Suppressor macrophage treated with lipopolysaccharide for 4 hours (primary cell): ENCODE data around the gene RAD51D.

ENCODE experiments used
- DNase-seq: peaks from one replicate; pipeline ENCODE4 v3.0.0-alpha.2; 2020

The RAD51D gene

DNA sequence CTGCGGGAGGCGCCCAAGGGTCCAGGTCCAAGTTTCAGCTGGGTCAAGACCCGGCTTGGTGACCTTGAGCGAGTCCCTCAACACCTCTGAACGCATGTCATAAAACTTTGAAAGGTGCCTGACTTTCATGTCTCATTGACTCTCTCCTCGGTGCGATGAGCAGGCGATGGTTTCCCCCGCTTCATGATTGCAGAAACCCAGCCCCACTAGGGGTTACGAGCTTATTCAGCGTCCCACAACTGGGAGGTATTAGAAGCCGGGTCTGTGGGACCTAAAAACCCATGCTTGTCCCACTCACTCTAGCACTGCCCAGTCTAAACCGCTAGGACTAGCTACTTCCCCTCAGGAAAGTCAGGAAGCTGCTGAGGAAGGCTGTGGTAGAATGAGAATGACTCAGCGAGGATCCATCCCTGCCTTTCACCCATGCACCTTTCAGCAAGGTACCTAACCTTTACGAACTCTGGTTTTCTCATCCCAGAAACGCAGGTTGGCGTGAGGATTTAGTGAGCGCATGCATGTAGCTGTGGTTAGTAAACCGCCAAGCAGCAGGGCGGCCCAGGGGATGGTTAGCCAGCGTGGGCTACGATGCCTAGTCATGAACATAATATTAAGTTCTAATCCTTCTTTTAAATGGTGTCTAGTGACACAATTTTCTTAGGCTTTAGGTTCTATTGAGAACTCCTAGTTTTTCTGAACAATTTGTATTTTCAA is 29.9 kb downstream of the RAD51D start:
- DNase-seq = peak; percentile 59

GRCh38 chr17:35088881-35089585 is 30.6 kb downstream of the RAD51D start:
- peak; percentile 95 for DNase-seq

DNA sequence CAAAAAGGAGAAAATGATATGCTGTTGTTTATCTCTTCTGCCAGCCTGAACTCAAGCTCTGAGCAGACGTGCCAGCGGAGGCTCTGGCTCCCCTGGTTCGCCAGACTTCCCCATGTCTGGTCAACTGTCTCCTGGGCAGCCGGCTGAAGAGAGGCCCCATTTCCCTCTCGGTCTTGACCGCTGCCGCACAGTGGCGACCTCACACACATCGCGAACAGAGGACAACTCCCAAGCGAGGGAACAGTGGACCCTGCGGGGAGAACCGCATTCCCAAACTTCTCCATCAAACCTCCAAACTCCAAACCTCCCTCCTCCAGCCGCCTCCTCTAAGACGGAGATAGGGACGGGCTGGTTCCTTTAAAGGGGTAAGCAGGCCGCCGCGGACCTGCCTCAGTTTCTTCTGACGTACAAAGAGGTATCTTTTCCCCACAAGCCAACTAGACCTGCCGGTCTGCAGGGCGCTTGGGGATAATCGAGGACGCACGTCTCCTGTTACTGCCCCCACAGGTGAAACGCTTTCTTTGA is 31.2 kb downstream of the RAD51D start:
- DNase-seq = peak; percentile 59

- peak; percentile 50 for DNase-seq
Observed at GRCh38 chr17:35087731-35088355, 31.8 kb downstream of the RAD51D start.

DNA sequence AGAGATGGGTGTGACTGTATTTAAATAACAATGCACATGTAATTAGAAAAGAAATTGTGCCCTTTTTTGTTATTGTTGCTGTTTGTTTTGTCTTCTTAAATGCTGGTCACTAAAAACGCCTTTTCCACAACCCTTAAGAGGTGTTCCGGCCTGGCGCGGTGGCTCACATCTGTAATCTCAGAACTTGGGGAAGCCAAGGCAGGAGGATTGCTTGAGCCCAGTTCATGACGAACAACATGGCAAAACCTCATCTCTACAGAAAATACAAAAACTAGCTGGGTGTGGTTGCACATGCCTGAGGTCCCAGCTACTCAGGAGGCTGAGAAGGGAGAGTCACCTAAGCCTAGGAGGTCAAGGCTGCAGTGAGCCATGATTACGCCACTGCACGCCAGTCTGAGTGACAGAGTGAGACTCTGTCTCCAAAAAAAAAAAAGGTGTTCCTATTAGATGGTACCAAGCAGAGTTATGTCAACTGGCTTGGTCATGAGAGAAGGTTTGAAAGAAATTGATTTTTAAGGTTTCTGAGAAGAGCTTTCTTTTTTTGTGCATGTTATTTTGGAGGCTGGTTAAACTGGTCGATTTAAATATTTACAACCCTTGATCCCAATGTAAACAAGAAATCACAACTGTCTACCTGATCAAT is 32.6 kb downstream of the RAD51D start:
- no peak for DNase-seq

DNA sequence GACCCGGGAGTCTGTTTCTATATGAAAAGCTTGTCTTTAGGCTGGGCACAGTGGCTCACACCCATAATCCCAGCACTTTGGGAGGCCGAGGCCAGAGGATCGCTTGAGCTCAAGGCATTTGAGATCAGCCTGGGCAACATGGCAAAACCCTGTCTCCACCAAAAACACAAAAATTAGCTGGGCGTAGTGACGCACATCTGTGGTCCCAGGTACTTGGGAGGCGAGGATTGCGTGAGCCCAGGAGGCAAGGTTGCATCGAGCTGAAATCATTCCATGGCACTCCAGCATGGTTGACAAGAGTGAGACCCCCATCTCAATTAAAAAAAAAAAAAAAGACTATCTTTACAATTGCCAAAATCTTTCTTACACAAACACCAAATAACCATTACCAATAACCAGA is 33.5 kb downstream of the RAD51D start:
- DNase-seq = no peak

DNA sequence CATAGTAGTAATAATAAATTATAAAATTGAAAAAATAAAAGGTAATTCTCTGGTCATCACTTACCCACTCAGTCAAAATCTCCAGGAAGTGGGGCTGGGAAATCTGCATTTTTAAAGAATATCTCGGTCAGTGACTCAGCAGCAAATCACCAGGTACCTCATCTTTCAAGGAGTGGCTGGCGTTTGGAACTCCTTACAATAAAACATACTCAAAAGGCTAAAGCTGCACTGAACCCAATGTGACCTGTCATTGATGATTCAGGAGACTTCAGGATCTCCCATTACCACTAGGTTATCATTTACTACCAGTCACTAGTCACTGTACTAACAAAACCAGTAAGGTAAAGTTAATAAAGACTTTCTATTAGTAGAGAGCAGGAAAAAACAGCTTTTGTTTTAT is 34.7 kb downstream of the RAD51D start:
- DNase-seq = no peak

DNA sequence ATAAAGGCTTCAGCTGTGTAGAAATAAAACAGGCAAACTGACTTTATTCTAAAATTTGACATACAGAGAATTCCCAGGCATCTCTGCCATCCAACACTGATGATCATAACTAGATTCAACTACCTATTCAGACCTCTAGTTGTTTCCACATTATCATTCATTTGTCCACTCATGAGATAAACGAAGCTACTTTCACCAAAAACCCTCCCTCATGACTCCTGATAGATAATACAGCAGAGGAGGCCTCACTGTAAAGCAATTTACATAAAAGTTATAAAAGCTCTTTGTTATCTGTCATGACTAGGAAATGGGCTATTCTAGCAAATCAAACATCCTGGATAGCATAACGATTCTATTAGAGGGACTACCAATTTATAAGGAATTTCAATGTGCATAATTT is 36.6 kb downstream of the RAD51D start:
- DNase-seq = no peak

GRCh38 chr17:35082073-35082657 is 37.5 kb downstream of the RAD51D start:
- DNase-seq = no peak

DNA sequence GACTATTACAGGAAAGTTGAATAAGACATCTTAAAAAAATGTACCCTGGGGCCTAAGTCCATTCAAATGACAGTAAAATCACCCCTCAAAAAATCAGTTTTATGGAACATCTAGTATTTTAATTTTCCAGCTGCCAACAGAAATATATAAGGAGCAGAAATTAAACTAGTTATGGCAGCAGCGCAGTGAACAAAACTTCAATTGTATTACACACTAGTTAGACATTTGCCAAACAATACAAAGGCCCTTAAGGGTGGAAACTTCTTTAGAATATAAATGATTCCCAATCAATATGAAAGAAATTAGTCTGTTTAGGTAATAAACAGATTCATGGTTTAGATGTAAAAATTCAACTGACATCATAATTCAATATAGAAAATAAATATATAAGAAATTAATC is 38.0 kb downstream of the RAD51D start:
- DNase-seq = no peak

DNA sequence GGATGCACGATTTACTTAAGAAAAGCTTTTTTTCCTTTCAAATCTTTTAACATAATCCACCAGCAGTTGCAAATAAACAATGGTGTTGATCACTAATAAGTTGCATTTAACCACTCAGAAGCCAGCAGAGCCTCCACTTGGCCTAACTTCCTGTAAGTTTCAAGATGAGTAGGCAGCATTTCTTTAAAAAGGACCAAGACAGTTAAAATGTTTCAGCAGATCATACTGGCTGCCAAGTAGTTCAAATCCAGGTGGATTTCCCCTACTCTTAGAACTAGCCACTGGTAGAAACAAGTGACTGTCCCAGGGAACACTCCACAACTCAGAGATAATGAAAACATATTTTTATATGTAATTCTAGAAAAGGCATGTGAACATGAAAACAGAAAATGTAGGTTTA is 39.1 kb downstream of the RAD51D start:
- DNase-seq = peak; percentile 43

DNA sequence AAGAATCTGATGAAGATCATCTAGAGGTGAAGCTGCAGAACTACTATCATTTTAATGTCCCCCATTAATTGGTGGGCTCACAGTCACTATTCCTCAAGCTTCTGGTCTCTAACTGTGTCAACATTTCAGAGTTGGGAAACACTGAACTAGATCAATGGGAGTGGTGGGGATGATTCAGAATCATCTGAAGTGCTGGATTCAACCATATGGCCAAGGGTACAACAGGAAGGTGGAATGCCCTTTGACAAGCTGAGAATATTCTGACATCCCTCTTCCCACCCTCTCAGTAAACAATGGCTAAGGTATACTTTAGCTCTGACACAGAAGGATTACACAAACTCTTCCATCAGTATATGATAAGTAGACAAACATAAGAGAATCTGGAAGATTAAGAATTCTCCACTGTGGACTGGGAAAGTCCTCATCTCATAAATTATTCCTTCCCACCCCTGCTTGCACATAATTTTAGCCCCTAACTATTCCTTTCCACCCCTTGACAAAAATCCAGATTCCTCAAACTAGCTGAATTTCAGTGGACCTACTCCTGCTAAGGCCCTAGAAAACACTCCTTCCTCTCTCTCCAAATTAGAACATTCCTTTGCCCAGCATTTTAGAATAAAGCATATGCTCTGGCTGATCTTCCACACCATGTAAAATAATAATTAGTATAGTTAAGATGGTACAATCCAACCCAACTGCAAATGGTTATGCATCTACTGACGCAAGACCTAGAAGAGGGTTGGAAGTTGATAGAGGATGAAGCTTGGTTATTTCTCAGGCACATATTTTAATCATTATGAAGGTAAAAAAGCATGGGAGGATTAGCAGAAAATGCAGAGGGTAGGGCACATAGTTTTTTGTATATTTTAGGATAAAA is 39.9 kb downstream of the RAD51D start:
- DNase-seq = peak; percentile 65

GRCh38 chr17:35076874-35077273 is 42.8 kb downstream of the RAD51D start:
- no peak for DNase-seq

DNA sequence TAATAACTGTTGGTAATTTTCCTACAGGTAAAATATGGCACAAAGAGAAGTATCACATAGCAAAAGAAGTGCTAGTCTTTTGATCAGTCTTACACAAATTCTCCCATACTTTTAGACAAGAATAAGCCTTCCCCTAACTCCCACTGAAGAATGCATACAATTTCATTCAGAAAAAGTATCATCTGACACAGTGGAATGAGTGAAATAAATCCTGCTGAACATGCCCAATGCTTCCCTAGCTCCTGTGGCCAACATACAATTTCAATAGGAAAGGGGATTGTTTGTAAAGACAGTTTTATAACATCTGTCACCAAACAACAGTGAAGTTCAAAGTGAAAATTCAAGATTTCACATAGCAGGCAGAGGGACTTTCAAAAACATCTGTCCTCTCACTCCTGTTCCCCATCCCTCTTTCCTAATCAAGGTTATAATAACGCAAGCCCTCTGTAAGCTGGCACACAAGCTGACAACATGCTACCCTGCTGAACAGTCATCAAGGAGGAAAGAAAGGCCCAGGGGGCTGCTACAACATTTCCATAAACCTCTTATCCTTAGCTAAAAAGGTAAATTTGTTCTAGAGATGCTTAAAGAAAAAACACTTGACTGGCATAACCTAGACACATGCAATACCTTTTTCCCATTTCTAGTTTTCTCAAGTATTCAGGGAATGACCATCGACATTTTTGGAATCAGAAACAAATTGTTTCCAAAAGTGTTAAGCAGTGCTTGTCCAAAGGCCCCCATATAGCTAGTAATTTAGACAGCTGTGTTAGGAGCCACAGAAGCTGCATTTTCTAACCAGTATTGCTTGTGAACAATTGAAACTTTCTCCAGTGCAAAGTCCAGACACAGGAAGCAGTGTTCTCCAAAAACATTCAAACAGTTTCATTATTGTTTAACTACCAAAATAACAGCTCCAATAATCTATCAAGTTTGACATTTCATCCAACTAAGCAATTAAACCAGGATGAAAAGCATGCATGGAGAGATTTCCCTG is 44.7 kb downstream of the RAD51D start:
- no peak for DNase-seq

DNA sequence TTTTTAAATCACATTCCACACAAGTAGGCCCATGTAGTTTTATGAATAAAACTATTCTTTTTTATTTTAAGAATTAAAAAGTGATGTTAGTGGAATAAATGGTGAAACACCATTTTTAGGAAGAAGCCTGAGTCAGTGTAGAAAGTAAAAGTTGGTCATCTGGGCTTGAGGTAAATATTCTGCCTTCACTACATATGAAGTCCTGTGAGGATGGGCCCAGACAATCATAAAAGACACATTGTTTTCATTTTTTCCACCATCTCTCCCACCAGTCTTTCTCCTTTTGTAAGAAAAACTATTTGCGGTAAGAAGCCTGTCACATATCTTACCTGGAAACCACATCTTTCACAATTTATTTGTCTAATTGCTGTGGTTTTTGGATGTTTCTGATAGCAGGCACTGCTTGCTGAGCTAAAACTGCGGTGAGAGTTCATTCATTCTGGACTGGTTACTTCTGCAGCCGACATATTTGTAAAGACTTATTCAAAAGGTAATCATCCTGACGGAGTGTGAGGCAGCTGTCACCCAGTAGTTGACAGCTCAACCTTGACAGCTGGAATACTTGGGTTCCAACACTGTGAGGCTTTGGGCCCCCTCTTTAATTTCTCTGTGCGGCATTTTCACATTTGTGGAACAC is 45.6 kb downstream of the RAD51D start:
- no peak for DNase-seq

DNA sequence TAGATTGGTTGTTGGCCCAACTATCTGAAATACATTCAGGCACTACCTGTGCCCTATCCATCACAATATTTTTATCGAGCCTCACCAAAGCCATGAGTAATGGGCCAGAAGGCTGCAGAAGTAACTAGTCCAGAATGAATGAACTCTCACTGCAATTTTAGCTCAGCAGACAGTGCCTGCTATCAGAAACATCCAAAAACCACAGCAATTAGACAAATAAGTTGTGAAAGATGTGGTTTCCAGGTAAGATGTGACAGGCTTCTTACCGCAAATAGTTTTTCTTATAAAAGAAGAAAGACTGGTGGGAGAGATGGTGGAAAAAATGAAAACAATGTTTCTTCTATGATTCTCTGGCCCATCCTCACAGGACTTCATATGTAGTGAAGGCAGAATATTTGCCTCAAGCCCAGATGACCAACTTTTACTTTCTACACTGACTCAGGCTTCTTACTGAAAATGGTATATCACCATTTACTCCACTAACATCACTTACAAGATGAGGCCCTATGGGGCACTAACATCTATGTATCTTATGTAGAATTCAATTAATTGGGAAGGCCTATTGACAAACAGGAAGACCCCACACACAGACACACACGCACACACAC is 46.4 kb downstream of the RAD51D start:
- DNase-seq = peak; percentile 37

- peak; percentile 67 for DNase-seq
Observed at GRCh38 chr17:35069311-35069710, 50.3 kb downstream of the RAD51D start.

DNA sequence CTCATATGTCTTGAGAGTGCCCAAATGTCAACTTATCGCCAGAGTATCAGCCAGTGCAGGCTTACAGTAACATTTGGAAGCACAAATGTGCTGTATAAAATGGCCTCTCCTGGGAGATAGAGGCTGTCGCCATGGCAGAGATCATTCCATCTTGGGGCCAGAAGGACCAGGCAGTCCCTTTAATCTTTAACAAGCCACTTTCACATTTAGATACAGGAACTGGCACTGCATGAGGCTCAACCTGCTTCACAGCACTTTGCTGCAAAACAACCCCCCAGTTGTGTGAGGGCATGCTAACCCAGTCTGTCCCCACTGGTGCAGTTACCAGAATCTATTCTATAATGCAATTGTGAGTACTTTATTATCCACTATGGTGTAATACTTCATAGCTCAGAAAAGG is 51.4 kb downstream of the RAD51D start:
- no peak for DNase-seq

DNA sequence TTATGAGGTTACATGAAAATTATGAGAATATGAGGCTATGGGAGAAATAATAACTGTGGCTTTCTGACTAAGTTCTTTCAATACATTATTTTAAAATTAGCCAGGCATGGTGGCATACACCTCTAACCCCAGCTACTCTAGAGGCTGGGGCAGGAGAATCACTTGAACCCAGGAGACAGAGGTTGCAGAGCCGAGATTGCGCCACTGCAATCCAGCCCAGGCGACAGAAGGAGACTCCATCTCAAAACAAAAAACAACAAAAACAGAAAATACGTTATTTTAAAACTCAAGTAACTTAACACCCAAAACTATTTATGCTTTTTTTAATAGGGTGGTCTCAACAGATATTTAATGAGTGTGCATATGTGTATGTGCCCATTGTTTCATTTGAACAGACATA is 53.8 kb downstream of the RAD51D start:
- DNase-seq = no peak
